ENCODE data around the gene POGLUT2. TPM values are rescaled to one million over a fixed set of nuclear protein-coding genes. Genes with fewer than 3 reads are reported as not detected.

POGLUT2 gene
- total RNA-seq, 1 experiment from 2014 or later, result 9.0 TPM

- no peak for DNase-seq (ENCODE audit: unreplicated experiment)
- ChIA-PET POLR2A (interaction anchor here (0.6 to 3.5 kb wide), 10 partner anchors 7 to 246 kb away, joined by 3 to 47 read pairs (median 6); partner anchors contain the start of genes BIVM, ERCC5, POGLUT2 and TEX30), CTCF (interaction anchor here (0.6 to 1.7 kb wide), 8 partner anchors 9 to 1463 kb away, joined by 3 to 10 read pairs (median 4); partner anchors contain the start of gene ERCC5)
- intact Hi-C loops (cut with micrococcal nuclease), result no loop called here
- peak overlapping the region; percentile 82 for H3K27ac Mint-ChIP-seq (ENCODE audit: low read depth, unreplicated experiment)
- peaks cover 47% of the 10 kb centered on the region for H3K36me3 Mint-ChIP-seq (ENCODE audit: insufficient read depth, unreplicated experiment)
- no peaks in the 10 kb centered on the region for H3K27me3 Mint-ChIP-seq (ENCODE audit: insufficient read depth, unreplicated experiment)
- H3K4me3 Mint-ChIP-seq (ENCODE audit: unreplicated experiment), result no peak overlapping the region
- BruUV-seq (replicated peaks), result no TSS peak
- TF ChIP-seq CTCF (IDR thresholded peaks at IDR 0.05; ENCODE audit: unreplicated experiment), result no peak
- no peaks in the 10 kb centered on the region for H3K9me3 Mint-ChIP-seq (ENCODE audit: unreplicated experiment)
- H3K4me1 Mint-ChIP-seq (ENCODE audit: insufficient read depth, unreplicated experiment), result peaks cover 24% of the 10 kb centered on the region
Measured at GRCh38 chr13:102825400-102825799, 26.6 kb upstream of the POGLUT2 start.

GRCh38 chr13:102817907-102818306 is 19.1 kb upstream of the POGLUT2 start:
- BruUV-seq (replicated peaks), result no TSS peak
- H3K27me3 Mint-ChIP-seq (ENCODE audit: insufficient read depth, unreplicated experiment), result no peaks in the 10 kb centered on the region
- no peak overlapping the region for H3K4me3 Mint-ChIP-seq (ENCODE audit: unreplicated experiment)
- ChIA-PET CTCF (interaction anchor here (0.9 kb wide), 1 partner anchor 61 kb away, joined by 3 read pairs; no protein-coding TSS in a partner anchor), POLR2A (interaction anchor here (0.6 to 1.5 kb wide), 3 partner anchors 8 to 88 kb away, joined by 3 to 5 read pairs (median 4); no protein-coding TSS in a partner anchor)
- H3K27ac Mint-ChIP-seq (ENCODE audit: low read depth, unreplicated experiment), result peak overlapping the region; percentile 28
- peaks cover 66% of the 10 kb centered on the region for H3K36me3 Mint-ChIP-seq (ENCODE audit: insufficient read depth, unreplicated experiment)
- H3K4me1 Mint-ChIP-seq (ENCODE audit: insufficient read depth, unreplicated experiment), result peaks cover 6% of the 10 kb centered on the region
- no peaks in the 10 kb centered on the region for H3K9me3 Mint-ChIP-seq (ENCODE audit: unreplicated experiment)
- intact Hi-C loops (cut with micrococcal nuclease), result no loop called here
- DNase-seq (ENCODE audit: unreplicated experiment), result no peak
- no peak for TF ChIP-seq CTCF (IDR thresholded peaks at IDR 0.05; ENCODE audit: unreplicated experiment)

GRCh38 chr13:102817241-102817640 is 18.5 kb upstream of the POGLUT2 start:
- no peak overlapping the region for H3K27ac Mint-ChIP-seq (ENCODE audit: low read depth, unreplicated experiment)
- CTCF ChIA-PET, result no interaction called here

GRCh38 chr13:102816708-102817107 is 17.9 kb upstream of the POGLUT2 start:
- POLR2A ChIA-PET, result interaction anchor here (0.6 kb wide), 1 partner anchor 29 kb away, joined by 3 read pairs; no protein-coding TSS in a partner anchor
- no peak for TF ChIP-seq CTCF (IDR thresholded peaks at IDR 0.05; ENCODE audit: unreplicated experiment)
- BruUV-seq (replicated peaks), result no TSS peak
- H3K27ac Mint-ChIP-seq (ENCODE audit: low read depth, unreplicated experiment), result no peak overlapping the region
- peaks cover 14% of the 10 kb centered on the region for H3K4me1 Mint-ChIP-seq (ENCODE audit: insufficient read depth, unreplicated experiment)
- H3K9me3 Mint-ChIP-seq (ENCODE audit: unreplicated experiment), result no peaks in the 10 kb centered on the region
- no peak for DNase-seq (ENCODE audit: unreplicated experiment)
- intact Hi-C loops (cut with micrococcal nuclease), result no loop called here
- H3K36me3 Mint-ChIP-seq (ENCODE audit: insufficient read depth, unreplicated experiment), result peaks cover 62% of the 10 kb centered on the region
- H3K27me3 Mint-ChIP-seq (ENCODE audit: insufficient read depth, unreplicated experiment), result no peaks in the 10 kb centered on the region
- CTCF ChIA-PET, result no interaction called here
- no peak overlapping the region for H3K4me3 Mint-ChIP-seq (ENCODE audit: unreplicated experiment)

More at GRCh38 chr13:102817241-102817640, 18.5 kb upstream of the POGLUT2 start:
- Mint-ChIP-seq H3K27me3 (ENCODE audit: insufficient read depth, unreplicated experiment) (no peaks in the 10 kb centered on the region), H3K9me3 (ENCODE audit: unreplicated experiment) (no peaks in the 10 kb centered on the region), H3K4me1 (ENCODE audit: insufficient read depth, unreplicated experiment) (peaks cover 12% of the 10 kb centered on the region), H3K36me3 (ENCODE audit: insufficient read depth, unreplicated experiment) (peaks cover 63% of the 10 kb centered on the region), H3K4me3 (ENCODE audit: unreplicated experiment) (no peak overlapping the region)
- POLR2A ChIA-PET, result interaction anchor here (0.6 kb wide), 1 partner anchor 28 kb away, joined by 3 read pairs; no protein-coding TSS in a partner anchor
- BruUV-seq (replicated peaks), result no TSS peak
- TF ChIP-seq CTCF (IDR thresholded peaks at IDR 0.05; ENCODE audit: unreplicated experiment), result no peak
- DNase-seq (ENCODE audit: unreplicated experiment), result no peak
- intact Hi-C loops (cut with micrococcal nuclease), result no loop called here

All from MCF 10A (cell line).